H9 (cell line): Measurements from ENCODE around the gene ACSF3. TPM values are rescaled to one million over a fixed set of nuclear protein-coding genes. Genes with fewer than 3 reads are reported as not detected.

Source experiments
- DNase-seq: peaks from one replicate; pipeline ENCODE4 v3.0.0-alpha.2; 2017
- H2AFZ ChIP-seq: one replicate; pipeline ENCODE4 v1.6.1; 2013; ENCODE audit warnings: mild to moderate bottlenecking, low read length, control low read depth, moderate library complexity
- H2AK5ac ChIP-seq: 2 replicates; pipeline ENCODE4 v1.6.1; 2013; ENCODE audit warnings: low read length, control low read depth, mixed read lengths; ENCODE audit not compliant: insufficient read length
- H2BK120ac ChIP-seq: one replicate; pipeline ENCODE4 v1.6.1; 2013; ENCODE audit warnings: low read depth, mild to moderate bottlenecking, low read length, control low read depth, inconsistent platforms; ENCODE audit not compliant: poor library complexity, severe bottlenecking
- H2BK12ac ChIP-seq: 2 replicates; pipeline ENCODE4 v1.6.1; 2013; ENCODE audit warnings: low read length, control low read depth, mixed read lengths, low read depth; ENCODE audit not compliant: insufficient read length
- H2BK15ac ChIP-seq: 2 replicates; pipeline ENCODE4 v1.6.1; 2013; ENCODE audit warnings: low read depth, low read length, control low read depth
- H2BK20ac ChIP-seq: one replicate; pipeline ENCODE4 v1.6.1; 2013; ENCODE audit warnings: low read depth, mild to moderate bottlenecking, low read length, control low read depth, inconsistent platforms; ENCODE audit not compliant: poor library complexity, severe bottlenecking
- H2BK5ac ChIP-seq: 2 replicates; pipeline ENCODE4 v1.6.1; 2013; ENCODE audit warnings: low read length, control low read depth, mixed read lengths; ENCODE audit not compliant: insufficient read length
- H3K14ac ChIP-seq: 2 replicates; pipeline ENCODE4 v1.6.1; 2013; ENCODE audit warnings: low read length, control low read depth; ENCODE audit not compliant: insufficient read depth
- H3K18ac ChIP-seq: 2 replicates; pipeline ENCODE4 v1.6.1; 2013; ENCODE audit warnings: low read depth, mild to moderate bottlenecking, mixed read lengths, low read length, control low read depth; ENCODE audit not compliant: insufficient read length
- H3K23ac ChIP-seq: 2 replicates; pipeline ENCODE4 v1.6.1; 2013; ENCODE audit warnings: low read length, control low read depth, mixed read lengths, low read depth; ENCODE audit not compliant: insufficient read length
- H3K23me2 ChIP-seq: 2 replicates; pipeline ENCODE4 v1.6.1; 2013; ENCODE audit warnings: low read depth, mild to moderate bottlenecking, mixed read lengths, low read length, control low read depth; ENCODE audit not compliant: insufficient read length, poor library complexity, severe bottlenecking
- H3K27ac ChIP-seq: 2 replicates; pipeline ENCODE4 v1.5.1; 2013; ENCODE audit warnings: low read length, control low read depth, mixed read lengths, low read depth; ENCODE audit not compliant: insufficient read length
- H3K27me3 ChIP-seq: 2 replicates; pipeline ENCODE4 v1.6.1; 2013; ENCODE audit warnings: low read length, control low read depth, inconsistent platforms; ENCODE audit not compliant: insufficient read depth
- H3K4ac ChIP-seq: 2 replicates; pipeline ENCODE4 v1.6.1; 2013; ENCODE audit warnings: low read depth, mild to moderate bottlenecking, control low read depth, inconsistent platforms, low read length, moderate library complexity
- H3K4me1 ChIP-seq: 2 replicates; pipeline ENCODE4 v1.6.1; 2013; ENCODE audit warnings: low read length, control low read depth, inconsistent platforms; ENCODE audit not compliant: insufficient read depth
- H3K4me2 ChIP-seq: 2 replicates; pipeline ENCODE4 v1.6.1; 2013; ENCODE audit warnings: low read length, control low read depth, mixed read lengths; ENCODE audit not compliant: insufficient read length, insufficient read depth
- H3K56ac ChIP-seq: 2 replicates; pipeline ENCODE4 v1.6.1; 2013; ENCODE audit warnings: low read depth, mild to moderate bottlenecking, mixed read lengths, low read length, control low read depth; ENCODE audit not compliant: insufficient read length
- H3K79me1 ChIP-seq: 2 replicates; pipeline ENCODE4 v1.6.1; 2013; ENCODE audit warnings: low read depth, mild to moderate bottlenecking, moderate library complexity, low read length, control low read depth, inconsistent platforms; ENCODE audit not compliant: insufficient read depth, poor library complexity, severe bottlenecking
- H3K79me2 ChIP-seq: 2 replicates; pipeline ENCODE4 v1.6.1; 2013; ENCODE audit warnings: low read length, control low read depth, inconsistent platforms; ENCODE audit not compliant: insufficient read depth
- H3K9ac ChIP-seq: 2 replicates; pipeline ENCODE4 v1.6.1; 2013; ENCODE audit warnings: low read length, control low read depth, mixed read lengths; ENCODE audit not compliant: insufficient read length; ENCODE audit errors: extremely low read depth
- H3K9me3 ChIP-seq: one replicate; pipeline ENCODE4 v1.6.1; 2013; ENCODE audit warnings: low read depth, low read length, inconsistent platforms; ENCODE audit not compliant: control insufficient read depth
- H3T11ph ChIP-seq: one replicate; pipeline ENCODE4 v1.6.1; 2013; ENCODE audit warnings: mild to moderate bottlenecking, low read length, control low read depth, inconsistent platforms
- H4K20me1 ChIP-seq: one replicate; pipeline ENCODE4 v1.6.1; 2013; ENCODE audit not compliant: control insufficient read depth, insufficient read length, insufficient read depth
- H4K5ac ChIP-seq: 2 replicates; pipeline ENCODE4 v1.6.1; 2013; ENCODE audit warnings: low read depth, mild to moderate bottlenecking, mixed read lengths, low read length, control low read depth; ENCODE audit not compliant: insufficient read length
- H4K8ac ChIP-seq: replicated peaks from 2 replicates; pipeline ENCODE4 v1.6.1; 2013; ENCODE audit warnings: low read length, control low read depth, mixed read lengths, low read depth; ENCODE audit not compliant: insufficient read length
- H4K91ac ChIP-seq: 2 replicates; pipeline ENCODE4 v1.6.1; 2013; ENCODE audit warnings: low read depth, mild to moderate bottlenecking, moderate library complexity, mixed read lengths, low read length, control low read depth; ENCODE audit not compliant: insufficient read length
- H3K27ac Mint-ChIP-seq, 3 experiments: 2 replicates in 2 of 3; 3 replicates in 1 of 3; pipeline ENCODE4 v1.8.0; 2020 to 2021; ENCODE audit warnings: mixed read lengths in 3 of 3, mild to moderate bottlenecking in 1 of 3, moderate library complexity in 1 of 3
- H3K27me3 Mint-ChIP-seq: 2 replicates; pipeline ENCODE4 v1.8.0; 2021; ENCODE audit warnings: low read depth, mild to moderate bottlenecking, moderate library complexity, mixed read lengths
- H3K36me3 Mint-ChIP-seq, 3 experiments: 2 replicates in 2 of 3; 3 replicates in 1 of 3; pipeline ENCODE4 v1.8.0; 2020 to 2021; ENCODE audit warnings: low read depth in 3 of 3, mixed read lengths in 3 of 3; ENCODE audit not compliant: insufficient read depth in 1 of 3
- H3K4me1 Mint-ChIP-seq, 2 experiments: 2 replicates each; pipeline ENCODE4 v1.8.0; 2020; ENCODE audit warnings: mixed read lengths in 2 of 2
- H3K4me3 Mint-ChIP-seq, 2 experiments: 2 replicates in 1 of 2; 3 replicates in 1 of 2; pipeline ENCODE4 v1.8.0; 2020 to 2021; ENCODE audit warnings: mild to moderate bottlenecking in 2 of 2, mixed read lengths in 2 of 2, moderate library complexity in 1 of 2
- H3K9me3 Mint-ChIP-seq, 2 experiments: 2 replicates in 1 of 2; 3 replicates in 1 of 2; pipeline ENCODE4 v1.8.0; 2020; ENCODE audit warnings: mild to moderate bottlenecking in 2 of 2, mixed read lengths in 2 of 2, moderate library complexity in 1 of 2
- CTCF ChIP-seq: fragments of 200-600 bp; sonication (generic); conservative IDR thresholded peaks from 3 replicates; pipeline ENCODE4 v1.8.0; 2021; ENCODE audit warnings: antibody characterized with exemption, mild to moderate bottlenecking
- WGBS: extraction: QIAGEN DNeasy Blood & Tissue Kit; methylation state at CpG from one replicate; pipeline ENCODE4 v1.1.7; 2013; ENCODE audit warnings: missing lambda C conversion rate, low lambda C conversion rate, mixed read lengths; ENCODE audit not compliant: insufficient read length; ENCODE audit errors: extremely low coverage; 5-methylcytosine and 5-hydroxymethylcytosine counted together
- total RNA-seq: library from RNA; stranded (reverse); gene quantifications from 2 replicates; pipeline ENCODE4 v1.2.1, GENCODE V29; 2021

ACSF3 gene
- total RNA-seq, 1 experiment from 2014 or later, result 31.3 TPM

DNA sequence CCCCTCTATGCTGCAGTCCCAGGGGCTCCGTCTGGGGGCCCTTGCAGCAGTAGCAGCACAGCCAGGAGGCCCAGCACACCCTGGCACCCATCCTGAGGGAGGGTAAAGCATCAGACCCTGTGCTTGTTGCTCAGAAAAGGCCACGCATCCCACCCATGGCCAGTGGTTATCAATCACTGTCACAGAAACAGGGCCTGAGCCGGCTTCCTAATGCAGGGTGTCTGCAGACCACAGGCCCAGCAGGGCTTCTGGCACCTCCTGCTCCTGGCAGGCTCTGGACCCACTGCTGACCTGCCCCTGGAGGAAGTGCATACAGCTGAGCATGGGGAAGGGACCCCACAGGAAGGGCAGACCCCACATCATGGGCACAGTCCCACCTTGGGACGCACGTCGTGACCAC is 51.0 kb downstream of the ACSF3 start:
- Histone ChIP-seq H3K27ac (no peak overlapping the region), H3K56ac (no peak overlapping the region), H4K8ac (no peak overlapping the region), H3K9ac (no peak overlapping the region), H3K4me2 (no peak overlapping the region), H3K4ac (no peak overlapping the region), H3K14ac (no peak overlapping the region; the same call in 1 of the 2 replicates), H4K91ac (no peak overlapping the region), H3K18ac (no peak overlapping the region), H2AFZ (no peak overlapping the region), H2BK15ac (no peak overlapping the region), H3K4me1 (no peaks in the 10 kb centered on the region), H3T11ph (no peak overlapping the region), H4K5ac (no peak overlapping the region), H3K27me3 (no peaks in the 10 kb centered on the region), H3K23me2 (no peaks in the 10 kb centered on the region), H3K79me2 (no peaks in the 10 kb centered on the region), H2BK5ac (no peak overlapping the region), H4K20me1 (no peaks in the 10 kb centered on the region), H3K79me1 (no peaks in the 10 kb centered on the region), H3K23ac (no peak overlapping the region), H2BK12ac (no peak overlapping the region), H2BK120ac (no peak overlapping the region), H2AK5ac (no peak overlapping the region), H3K9me3 (peaks cover 7% of the 10 kb centered on the region), H2BK20ac (no peak overlapping the region)
- H3K36me3 Mint-ChIP-seq, result peaks cover 25 to 45% (median 43%) of the 10 kb centered on the region in 3 experiments
- no peaks in the 10 kb centered on the region; the same call in 1 of the 2 replicates for H3K27me3 Mint-ChIP-seq
- H3K4me1 Mint-ChIP-seq, result no peaks in the 10 kb centered on the region
- no peak overlapping the region for H3K4me3 Mint-ChIP-seq
- H3K9me3 Mint-ChIP-seq, result peaks cover 11 to 19% of the 10 kb centered on the region in 2 experiments; a peak in 4 of 5 replicates
- no peak for DNase-seq
- H3K27ac Mint-ChIP-seq, result no peak overlapping the region
- no CpG with 5 or more reads among the region's 6 CpGs for WGBS
- no peak for TF ChIP-seq CTCF
